Hypothalamus (tissue), 51 donors: ENCODE data around the gene CERT1.
"Not testable (repeated sequence)": the region's sequence is repeated elsewhere in the genome, so short reads cannot be mapped to it uniquely, and the experiment has no call there.

Experiments
- DNase-seq, 51 donors: peaks; one replicate each; lab custom pipeline; 2025; lab: John Stamatoyannopoulos, UW

Gene CERT1

DNA sequence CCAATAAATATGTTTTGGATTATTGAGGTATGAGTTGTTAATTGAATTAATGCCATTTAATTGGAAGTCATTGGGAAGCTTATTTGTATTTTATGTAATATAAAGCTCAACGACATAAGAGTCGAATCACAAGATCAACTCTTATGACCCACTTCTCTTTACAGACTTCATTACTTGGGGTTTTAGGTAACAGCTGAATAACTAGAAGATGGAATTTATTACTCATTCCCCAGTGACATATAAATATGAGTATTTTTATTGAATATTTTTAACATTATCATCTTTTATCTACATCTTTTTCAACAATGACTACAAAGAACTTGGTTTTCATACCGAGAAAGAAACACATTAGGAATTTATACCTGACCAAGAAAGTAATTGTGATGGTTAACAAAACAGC, 153.3 kb downstream of the CERT1 start:
- DNase-seq, result no peak

- no peak for DNase-seq
These were observed 154.7 kb downstream of the CERT1 start for GRCh38 chr5:75356719-75357118.

DNA sequence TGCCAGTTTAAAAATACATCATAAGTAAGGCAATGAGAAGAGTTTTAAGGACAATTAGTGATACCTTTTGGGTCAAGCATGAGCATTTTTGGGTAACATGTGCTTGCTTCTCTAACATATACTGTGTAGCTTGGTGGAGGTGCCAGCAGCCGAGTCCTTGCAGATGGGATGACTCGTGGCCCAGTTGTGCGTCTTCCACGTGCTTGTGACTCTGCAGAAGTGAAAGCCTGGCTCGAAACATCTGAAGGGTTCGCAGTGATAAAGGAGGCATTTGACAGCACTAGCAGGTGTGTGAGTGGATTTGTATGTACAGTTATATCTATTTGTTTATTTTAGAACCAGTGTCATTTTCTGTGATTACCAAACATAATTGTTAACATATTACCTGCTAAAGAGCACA, 156.2 kb downstream of the CERT1 start:
- DNase-seq, result no peak

- DNase-seq, result no peak
These were observed 160.1 kb downstream of the CERT1 start for GRCh38 chr5:75351139-75351926.

GRCh38 chr5:75349663-75350062, 161.8 kb downstream of the CERT1 start:
- DNase-seq, result no peak

DNA sequence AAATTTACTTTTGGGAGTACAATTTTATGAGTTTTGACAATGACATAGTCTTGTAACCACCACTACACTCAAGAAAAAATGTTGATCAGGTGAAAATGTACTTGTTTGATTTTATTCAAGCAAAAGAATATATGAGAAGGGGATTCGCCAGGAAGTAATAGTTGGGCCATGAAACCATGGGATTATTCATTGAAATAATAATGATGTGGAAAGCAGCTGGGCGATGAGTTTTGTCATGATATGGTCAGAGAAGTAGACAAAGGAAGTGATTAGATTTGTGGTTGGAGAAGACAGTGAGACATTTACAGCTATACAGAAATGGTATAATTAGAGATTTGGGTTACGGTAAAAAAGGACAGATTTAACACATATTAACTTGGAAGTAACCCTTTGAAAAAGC, 163.2 kb downstream of the CERT1 start:
- no peak for DNase-seq

DNA sequence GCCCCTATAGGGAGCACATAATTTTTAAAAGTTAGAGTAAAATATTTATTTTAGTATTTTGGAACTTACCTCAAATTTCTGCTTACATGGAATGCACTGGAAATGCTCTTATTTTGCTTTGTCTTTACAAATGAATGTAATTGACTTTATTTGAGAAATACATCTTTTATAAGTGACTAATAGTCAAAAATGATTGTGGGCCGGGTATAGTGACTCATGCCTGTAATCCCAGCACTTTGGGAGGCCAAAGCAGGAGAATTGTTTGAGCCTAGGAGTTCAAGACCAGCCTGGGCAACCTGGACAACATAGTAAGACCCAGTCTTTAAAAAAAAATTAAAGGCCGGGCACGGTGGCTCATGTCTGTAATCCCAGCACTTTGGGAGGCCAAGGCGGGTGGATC, 168.6 kb downstream of the CERT1 start:
- no peak for DNase-seq

GRCh38 chr5:75341934-75342333, 169.5 kb downstream of the CERT1 start:
- no peak for DNase-seq

GRCh38 chr5:75340714-75341478, 170.5 kb downstream of the CERT1 start:
- no peak for DNase-seq

DNA sequence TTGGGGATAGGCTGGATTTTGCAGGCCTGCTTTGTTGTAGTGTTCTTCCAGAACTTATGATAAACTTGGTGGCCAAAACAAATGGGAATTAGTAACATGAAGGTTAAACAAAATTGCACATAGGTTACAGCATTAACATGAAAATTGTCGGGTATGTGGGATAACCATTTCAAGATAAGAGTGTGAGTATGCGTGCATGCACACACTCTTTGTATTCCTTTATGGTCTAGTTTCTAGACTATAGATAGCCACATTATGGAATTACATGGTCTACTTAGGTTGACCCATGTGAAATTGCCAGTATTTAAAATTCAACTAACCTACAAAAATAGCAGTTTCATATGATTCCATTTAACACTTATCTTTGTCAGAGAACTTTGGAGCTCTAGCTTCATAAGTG, 173.0 kb downstream of the CERT1 start:
- no peak for DNase-seq

DNA sequence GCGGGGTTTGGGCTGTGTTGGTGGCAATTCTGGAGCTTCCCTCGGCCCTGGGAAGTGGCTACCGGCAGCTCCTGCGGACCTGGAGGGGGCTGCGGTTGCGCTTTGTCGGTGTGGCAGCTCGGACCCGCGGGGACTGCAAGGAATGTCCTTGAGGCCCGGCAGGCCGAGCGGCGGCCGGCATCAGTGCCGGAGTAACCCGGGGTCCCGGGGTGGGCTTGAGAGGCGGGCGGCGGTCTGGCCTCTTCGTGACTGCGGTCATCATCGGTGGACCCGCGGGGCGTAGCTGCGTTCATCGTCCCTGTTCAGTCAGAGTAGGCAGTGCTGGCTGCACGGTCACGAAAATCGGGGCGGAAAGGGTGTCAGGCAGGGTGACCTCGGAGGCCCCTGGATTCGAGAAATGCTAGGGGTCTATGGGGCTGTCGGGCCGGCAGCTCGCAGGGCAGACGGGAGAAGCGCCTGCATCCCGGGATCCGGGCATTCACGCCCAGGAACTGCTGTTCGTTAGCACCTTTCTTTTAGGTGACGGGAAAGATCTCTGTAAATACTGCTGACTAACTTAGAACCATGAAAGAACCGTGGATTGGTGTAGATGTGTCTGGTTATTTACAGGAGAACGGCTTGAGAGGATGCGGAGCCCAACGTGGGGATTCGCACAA, 173.9 kb downstream of the CERT1 start:
- peak in 34 of 51 donors; percentile 6 to 68 (median 54) for DNase-seq

DNA sequence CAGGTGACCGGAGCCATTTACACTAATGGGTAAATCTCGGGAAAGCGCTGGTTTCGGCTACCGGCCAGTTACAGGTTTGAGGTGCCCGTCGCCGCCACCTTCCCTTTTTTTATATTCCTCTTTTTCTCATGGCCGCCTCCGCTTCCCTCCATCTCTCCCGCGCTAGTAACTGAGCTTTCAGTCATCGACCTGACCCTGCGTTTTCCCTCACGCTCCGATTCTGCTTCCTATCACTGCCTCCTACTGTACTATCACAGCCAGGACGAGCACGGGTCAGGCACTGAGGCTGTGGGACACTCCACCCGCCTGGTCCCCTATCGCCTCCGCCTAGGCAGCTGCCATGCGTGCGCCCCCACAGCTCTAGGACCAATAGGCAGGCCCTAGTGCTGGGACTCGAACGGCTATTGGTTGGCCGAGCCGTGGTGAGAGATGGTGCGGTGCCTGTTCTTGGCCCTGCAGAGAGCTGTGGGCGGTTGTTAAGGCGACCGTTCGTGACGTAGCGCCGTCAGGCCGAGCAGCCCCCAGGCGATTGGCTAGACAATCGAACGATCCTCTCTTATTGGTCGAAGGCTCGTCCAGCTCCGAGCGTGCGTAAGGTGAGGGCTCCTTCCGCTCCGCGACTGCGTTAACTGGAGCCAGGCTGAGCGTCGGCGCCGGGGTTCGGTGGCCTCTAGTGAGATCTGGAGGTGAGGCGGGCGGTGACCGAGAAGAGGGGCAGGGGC, 174.7 kb downstream of the CERT1 start, which contains the start of gene HMGCR:
HMGCR (plus strand) TSS at position 606 of the 722 bp plus-strand sequence. CDS start 5,386 bp downstream, outside the sequence.
- DNase-seq, result peak; percentile 75 to 100 (median 99)

- peak in 8 of 51 donors; percentile 9 to 85 (median 37) for DNase-seq
These were observed 175.3 kb downstream of the CERT1 start for GRCh38 chr5:75335952-75336614.

DNA sequence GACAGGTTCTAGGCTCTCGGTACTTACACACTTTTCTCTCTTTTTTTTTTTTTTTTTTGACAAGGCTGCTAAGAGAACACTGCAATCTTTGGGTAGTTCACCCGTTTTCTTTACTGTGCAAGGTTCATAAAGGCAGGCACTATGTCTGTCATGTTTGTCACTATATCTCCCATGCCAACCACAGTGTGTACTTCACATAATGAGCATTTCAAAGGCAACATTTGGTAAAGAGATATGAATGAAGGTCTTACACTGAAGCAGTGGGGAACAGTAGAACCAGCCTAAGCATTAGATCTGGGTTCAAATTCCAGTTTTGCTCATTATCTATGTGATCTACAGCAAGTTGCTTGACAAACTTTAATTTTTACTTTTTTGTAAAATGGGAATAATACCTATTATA, 175.9 kb downstream of the CERT1 start:
- no peak for DNase-seq

DNA sequence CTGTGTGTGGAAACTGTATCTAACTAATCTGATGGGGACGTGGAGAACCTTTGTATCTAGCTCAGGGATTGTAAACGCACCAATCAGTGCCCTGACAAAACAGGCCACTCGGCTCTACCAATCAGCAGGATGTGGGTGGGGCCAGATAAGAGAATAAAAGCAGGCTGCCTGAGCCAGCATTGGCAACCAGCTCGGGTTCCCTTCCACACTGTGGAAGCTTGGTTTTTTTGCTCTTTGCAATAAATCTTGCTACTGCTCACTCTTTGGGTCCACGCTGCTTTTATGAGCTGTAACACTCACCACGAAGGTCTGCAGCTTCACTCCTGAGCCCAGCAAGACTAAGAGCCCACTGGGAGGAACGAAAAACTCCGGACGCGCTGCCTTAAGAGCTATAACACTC, 177.0 kb downstream of the CERT1 start:
- not testable (repeated sequence) for DNase-seq

DNA sequence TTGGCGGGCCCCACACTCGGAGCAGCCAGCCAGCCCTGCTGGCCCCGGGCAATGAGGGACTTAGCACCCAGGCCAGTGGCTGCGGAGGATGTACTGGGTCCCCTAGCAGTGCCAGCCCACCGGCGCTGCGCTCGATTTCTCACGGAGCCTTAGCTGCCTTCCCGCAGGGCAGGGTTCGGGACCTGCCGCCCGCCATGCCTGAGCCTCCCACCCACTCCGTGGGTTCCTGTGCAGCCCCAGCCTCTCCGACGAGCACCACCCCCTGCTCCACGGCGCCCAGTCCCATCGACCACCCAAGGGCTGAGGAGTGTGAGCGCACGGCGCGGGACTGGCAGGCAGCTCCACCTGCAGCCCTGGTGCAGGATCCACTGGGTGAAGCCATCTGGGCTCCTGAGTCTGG, 177.7 kb downstream of the CERT1 start:
- not testable (repeated sequence) for DNase-seq

DNA sequence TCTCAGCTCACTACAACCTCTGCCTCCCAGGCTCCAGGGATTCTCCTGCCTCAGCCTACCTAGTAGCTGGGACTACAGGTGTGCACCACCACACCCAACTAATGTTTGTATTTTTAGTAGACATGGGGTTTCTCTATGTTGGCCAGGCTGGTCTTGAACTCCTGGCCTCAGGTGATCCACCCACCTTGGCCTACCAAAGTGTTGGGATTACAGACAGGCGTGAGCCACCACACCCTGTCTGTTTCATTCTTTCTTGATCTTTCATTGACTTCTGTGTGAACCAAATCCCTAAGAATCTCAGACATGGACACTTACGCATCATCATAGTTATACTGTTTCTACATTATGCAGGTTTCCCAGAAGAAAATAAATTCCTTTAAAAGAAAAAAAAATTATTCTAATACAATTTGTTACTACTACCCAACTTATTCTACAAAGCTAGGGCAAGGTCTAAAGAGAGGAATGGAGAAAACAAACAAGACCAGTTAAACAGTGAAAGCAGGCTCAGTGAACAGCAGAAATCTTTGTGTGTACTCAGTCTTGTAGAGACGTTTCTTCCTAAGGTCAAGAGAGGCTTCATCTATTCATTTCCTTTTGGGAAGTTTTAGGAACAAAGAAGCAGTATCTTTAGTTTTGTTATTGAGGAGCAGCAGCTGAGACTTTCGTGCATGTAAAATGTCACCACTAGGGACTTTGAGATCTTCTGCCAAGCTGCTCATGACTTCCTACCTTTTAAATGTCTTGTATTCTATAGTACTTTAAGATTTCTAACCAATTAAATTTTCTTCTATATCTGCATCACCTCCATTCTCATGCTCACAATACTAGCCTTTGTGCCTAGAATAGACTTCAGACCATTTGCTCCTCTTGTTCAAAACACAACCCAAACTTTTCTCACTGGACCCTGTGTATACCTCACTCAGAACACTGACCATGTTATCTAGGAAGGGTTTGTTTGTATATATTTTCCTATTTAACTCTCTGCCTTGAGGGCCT, 180.0 kb downstream of the CERT1 start:
- no peak for DNase-seq

DNA sequence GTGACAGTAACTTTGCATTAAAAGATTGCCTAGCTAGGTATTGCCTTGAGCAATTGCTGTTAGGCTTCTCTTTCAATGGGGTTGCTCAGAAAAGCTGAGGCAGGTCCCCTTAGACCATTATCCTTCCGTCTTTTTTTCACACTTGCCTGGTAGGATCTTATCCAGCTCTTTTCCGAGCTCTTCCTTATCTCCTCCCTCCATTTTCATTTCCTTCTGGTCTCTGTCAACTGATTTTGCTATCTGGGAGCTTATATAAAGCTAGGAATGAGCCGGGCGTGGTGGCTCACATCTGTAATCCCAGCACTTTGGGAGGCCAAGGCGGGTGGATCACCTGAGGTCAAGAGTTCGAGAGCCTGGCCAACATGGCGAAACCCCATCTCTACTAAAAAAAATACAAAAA, 181.0 kb downstream of the CERT1 start:
- no peak for DNase-seq
